Trophoblast cell (in vitro differentiated cells and primary cell): Measurements from ENCODE around the gene FXYD5.
"Not testable (repeated sequence)": the region's sequence is repeated elsewhere in the genome, so short reads cannot be mapped to it uniquely, and the experiment has no call there.

ENCODE experiments used
- DNase-seq, 2 donors: peaks; one replicate each; pipeline ENCODE4 v3.0.0-alpha.2; 2016
- H2AFZ ChIP-seq: 2 replicates; pipeline ENCODE4 v1.6.1; 2013; ENCODE audit warnings: low read length, moderate library complexity, mild to moderate bottlenecking; ENCODE audit not compliant: insufficient read depth, poor library complexity
- H2AK5ac ChIP-seq: 2 replicates; pipeline ENCODE4 v1.6.1; 2013; ENCODE audit warnings: mild to moderate bottlenecking, low read length
- H2BK120ac ChIP-seq: 2 replicates; pipeline ENCODE4 v1.6.1; 2013; ENCODE audit warnings: low read length, mild to moderate bottlenecking, moderate library complexity; ENCODE audit not compliant: insufficient read depth, poor library complexity
- H2BK12ac ChIP-seq: 2 replicates; pipeline ENCODE4 v1.6.1; 2013; ENCODE audit warnings: mild to moderate bottlenecking, low read length, moderate library complexity
- H2BK5ac ChIP-seq: 2 replicates; pipeline ENCODE4 v1.6.1; 2013; ENCODE audit warnings: low read length, low read depth, moderate library complexity, mild to moderate bottlenecking; ENCODE audit not compliant: poor library complexity
- H3K14ac ChIP-seq: 2 replicates; pipeline ENCODE4 v1.6.1; 2013; ENCODE audit warnings: mild to moderate bottlenecking, low read length
- H3K18ac ChIP-seq: 2 replicates; pipeline ENCODE4 v1.6.1; 2013; ENCODE audit warnings: mild to moderate bottlenecking, low read length
- H3K23ac ChIP-seq: 2 replicates; pipeline ENCODE4 v1.6.1; 2013; ENCODE audit warnings: low read length
- H3K27ac ChIP-seq: 2 replicates; pipeline ENCODE4 v1.5.1; 2013; ENCODE audit warnings: low read depth, mild to moderate bottlenecking, inconsistent platforms, low read length, moderate library complexity
- H3K27me3 ChIP-seq: 2 replicates; pipeline ENCODE4 v1.6.1; 2013; ENCODE audit warnings: inconsistent platforms, mild to moderate bottlenecking, low read length, moderate library complexity; ENCODE audit not compliant: insufficient read depth
- H3K36me3 ChIP-seq, 2 experiments: 1 replicate in 1 of 2; 2 replicates in 1 of 2; pipeline ENCODE4 v1.6.1; 2013; ENCODE audit warnings: low read length in 2 of 2, mild to moderate bottlenecking in 2 of 2, moderate library complexity in 1 of 2; ENCODE audit not compliant: insufficient read depth in 2 of 2, control insufficient read depth in 1 of 2
- H3K4ac ChIP-seq: 2 replicates; pipeline ENCODE4 v1.6.1; 2013; ENCODE audit warnings: low read depth, mild to moderate bottlenecking, low read length, moderate library complexity
- H3K4me1 ChIP-seq, 2 experiments: 1 replicate in 1 of 2; 2 replicates in 1 of 2; pipeline ENCODE4 v1.6.1; 2013; ENCODE audit warnings: low read length in 2 of 2, mild to moderate bottlenecking in 2 of 2, moderate library complexity in 1 of 2; ENCODE audit not compliant: insufficient read depth in 2 of 2, control insufficient read depth in 1 of 2
- H3K4me2 ChIP-seq: 2 replicates; pipeline ENCODE4 v1.6.1; 2013; ENCODE audit warnings: inconsistent platforms, mild to moderate bottlenecking, low read length, moderate library complexity
- H3K4me3 ChIP-seq: 2 replicates; pipeline ENCODE4 v1.5.1; 2013; ENCODE audit warnings: mild to moderate bottlenecking, low read depth, low read length, inconsistent platforms
- H3K79me1 ChIP-seq: one replicate; pipeline ENCODE4 v1.6.1; 2013; ENCODE audit warnings: low read length
- H3K79me2 ChIP-seq: 2 replicates; pipeline ENCODE4 v1.6.1; 2013; ENCODE audit warnings: low read length, mild to moderate bottlenecking; ENCODE audit not compliant: control insufficient read depth, insufficient read depth, poor library complexity
- H3K9ac ChIP-seq: 2 replicates; pipeline ENCODE4 v1.6.1; 2013; ENCODE audit warnings: mild to moderate bottlenecking, low read length
- H3K9me3 ChIP-seq: 2 replicates; pipeline ENCODE4 v1.6.1; 2013; ENCODE audit warnings: low read depth, mild to moderate bottlenecking, control low read depth, inconsistent platforms, low read length; ENCODE audit not compliant: insufficient read depth
- H4K12ac ChIP-seq: 2 replicates; pipeline ENCODE4 v1.6.1; 2013; ENCODE audit warnings: low read depth, mild to moderate bottlenecking, low read length, moderate library complexity
- H4K8ac ChIP-seq: 2 replicates; pipeline ENCODE4 v1.6.1; 2013; ENCODE audit warnings: low read depth, mild to moderate bottlenecking, low read length, moderate library complexity
- H4K91ac ChIP-seq: one replicate; pipeline ENCODE4 v1.6.1; 2013; ENCODE audit warnings: low read depth, mild to moderate bottlenecking, low read length, moderate library complexity
- WGBS: extraction: QIAGEN DNeasy Blood & Tissue Kit; methylation state at CpG from one replicate; pipeline ENCODE4 v1.1.7; 2013; ENCODE audit warnings: missing lambda C conversion rate; ENCODE audit not compliant: insufficient read length, insufficient coverage; ENCODE audit errors: extremely low coverage; 5-methylcytosine and 5-hydroxymethylcytosine counted together

Gene FXYD5

GRCh38 chr19:35195830-35196229 lies 41.3 kb downstream of the FXYD5 start:
- H3K4ac ChIP-seq: no peak overlapping the region
- no peak overlapping the region for H3K4me2 ChIP-seq
- no peak overlapping the region for H2BK120ac ChIP-seq
- H3K18ac ChIP-seq: no peak overlapping the region
- no peak overlapping the region for H4K8ac ChIP-seq
- H4K12ac ChIP-seq: no peak overlapping the region
- no peaks in the 10 kb centered on the region for H3K36me3 ChIP-seq
- no peaks in the 10 kb centered on the region for H3K27me3 ChIP-seq
- no peak overlapping the region for H3K27ac ChIP-seq
- no CpG with 5 or more reads among the region's 2 CpGs for WGBS
- no peak overlapping the region for H2AFZ ChIP-seq
- H3K9ac ChIP-seq: no peak overlapping the region
- H3K23ac ChIP-seq: no peak overlapping the region
- no peak overlapping the region for H2BK5ac ChIP-seq
- no peaks in the 10 kb centered on the region for H3K4me1 ChIP-seq
- H2BK12ac ChIP-seq: no peak overlapping the region
- H3K79me2 ChIP-seq: peaks cover 2% of the 10 kb centered on the region
- H3K9me3 ChIP-seq: no peaks in the 10 kb centered on the region
- H3K79me1 ChIP-seq: no peaks in the 10 kb centered on the region
- H3K4me3 ChIP-seq: no peak overlapping the region
- no peak for DNase-seq
- no peak overlapping the region for H4K91ac ChIP-seq
- H2AK5ac ChIP-seq: no peak overlapping the region
- no peak overlapping the region for H3K14ac ChIP-seq

DNA sequence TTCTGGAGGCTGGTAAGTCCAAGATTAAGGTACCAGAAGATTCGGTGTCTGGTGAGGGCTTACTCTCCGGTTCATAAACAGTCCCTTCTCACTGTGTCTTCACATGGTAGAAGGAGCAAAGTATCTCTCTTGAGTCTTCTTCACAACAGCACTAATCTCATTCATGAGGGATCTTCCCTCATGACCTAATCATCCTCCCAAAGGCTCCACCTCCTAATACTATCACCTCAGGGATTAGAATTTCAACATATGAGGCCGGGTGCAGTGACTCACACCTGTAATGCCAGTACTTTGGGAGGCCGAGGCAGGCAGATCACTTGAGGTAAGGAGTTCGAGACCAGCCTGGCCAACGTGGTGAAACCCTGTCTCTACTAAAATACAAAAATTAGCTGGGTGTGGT lies 42.3 kb downstream of the FXYD5 start:
- H2BK5ac ChIP-seq, H2BK12ac ChIP-seq, H3K14ac ChIP-seq, H4K91ac ChIP-seq, H4K12ac ChIP-seq, H3K79me2 ChIP-seq, H3K36me3 ChIP-seq, H3K9ac ChIP-seq, H4K8ac ChIP-seq, H3K9me3 ChIP-seq, H3K4ac ChIP-seq, H3K4me3 ChIP-seq, H3K23ac ChIP-seq, H3K4me1 ChIP-seq, H3K27me3 ChIP-seq, H3K18ac ChIP-seq, H3K4me2 ChIP-seq, H2BK120ac ChIP-seq, H3K79me1 ChIP-seq, H3K27ac ChIP-seq, H2AK5ac ChIP-seq, H2AFZ ChIP-seq: not testable (repeated sequence)
- peak in 1 of 2 donors; percentile 30 for DNase-seq
- no CpG with 5 or more reads among the region's 6 CpGs for WGBS

DNA sequence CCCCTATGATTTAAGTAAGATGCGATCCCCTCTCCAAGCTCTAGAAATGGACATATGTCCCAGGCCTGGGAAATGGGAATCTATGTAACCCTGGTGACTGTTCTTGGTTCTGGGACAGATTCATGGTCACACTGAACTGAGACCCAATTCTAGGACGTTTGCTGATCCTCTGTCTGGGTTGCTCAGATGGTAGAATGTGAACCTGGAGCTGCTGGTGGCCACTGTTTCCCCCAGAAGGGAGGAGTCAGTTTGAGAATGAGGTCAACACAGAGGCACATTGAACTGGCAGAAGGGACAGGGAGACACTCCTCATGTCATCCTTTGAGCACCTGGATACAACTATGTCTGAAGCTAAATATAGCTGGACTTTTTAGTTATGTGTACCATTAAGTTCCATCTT lies 44.9 kb downstream of the FXYD5 start:
- H3K27ac ChIP-seq: no peak overlapping the region
- no peaks in the 10 kb centered on the region for H3K79me1 ChIP-seq
- no peak overlapping the region for H3K23ac ChIP-seq
- H3K4me3 ChIP-seq: no peak overlapping the region
- no peak overlapping the region for H3K18ac ChIP-seq
- no peak overlapping the region for H2AFZ ChIP-seq
- H4K91ac ChIP-seq: no peak overlapping the region
- no peak overlapping the region for H2BK5ac ChIP-seq
- H2BK120ac ChIP-seq: no peak overlapping the region
- H3K4me2 ChIP-seq: no peak overlapping the region
- no peaks in the 10 kb centered on the region for H3K36me3 ChIP-seq
- no peaks in the 10 kb centered on the region for H3K27me3 ChIP-seq
- DNase-seq: no peak
- H4K12ac ChIP-seq: no peak overlapping the region
- H3K4me1 ChIP-seq: no peaks in the 10 kb centered on the region
- WGBS: no CpG with 5 or more reads among the region's 2 CpGs
- H3K79me2 ChIP-seq: peaks cover 2% of the 10 kb centered on the region
- H3K4ac ChIP-seq: no peak overlapping the region
- H3K9me3 ChIP-seq: no peaks in the 10 kb centered on the region
- no peak overlapping the region for H3K14ac ChIP-seq
- no peak overlapping the region for H4K8ac ChIP-seq
- no peak overlapping the region for H3K9ac ChIP-seq
- H2AK5ac ChIP-seq: no peak overlapping the region
- no peak overlapping the region for H2BK12ac ChIP-seq

DNA sequence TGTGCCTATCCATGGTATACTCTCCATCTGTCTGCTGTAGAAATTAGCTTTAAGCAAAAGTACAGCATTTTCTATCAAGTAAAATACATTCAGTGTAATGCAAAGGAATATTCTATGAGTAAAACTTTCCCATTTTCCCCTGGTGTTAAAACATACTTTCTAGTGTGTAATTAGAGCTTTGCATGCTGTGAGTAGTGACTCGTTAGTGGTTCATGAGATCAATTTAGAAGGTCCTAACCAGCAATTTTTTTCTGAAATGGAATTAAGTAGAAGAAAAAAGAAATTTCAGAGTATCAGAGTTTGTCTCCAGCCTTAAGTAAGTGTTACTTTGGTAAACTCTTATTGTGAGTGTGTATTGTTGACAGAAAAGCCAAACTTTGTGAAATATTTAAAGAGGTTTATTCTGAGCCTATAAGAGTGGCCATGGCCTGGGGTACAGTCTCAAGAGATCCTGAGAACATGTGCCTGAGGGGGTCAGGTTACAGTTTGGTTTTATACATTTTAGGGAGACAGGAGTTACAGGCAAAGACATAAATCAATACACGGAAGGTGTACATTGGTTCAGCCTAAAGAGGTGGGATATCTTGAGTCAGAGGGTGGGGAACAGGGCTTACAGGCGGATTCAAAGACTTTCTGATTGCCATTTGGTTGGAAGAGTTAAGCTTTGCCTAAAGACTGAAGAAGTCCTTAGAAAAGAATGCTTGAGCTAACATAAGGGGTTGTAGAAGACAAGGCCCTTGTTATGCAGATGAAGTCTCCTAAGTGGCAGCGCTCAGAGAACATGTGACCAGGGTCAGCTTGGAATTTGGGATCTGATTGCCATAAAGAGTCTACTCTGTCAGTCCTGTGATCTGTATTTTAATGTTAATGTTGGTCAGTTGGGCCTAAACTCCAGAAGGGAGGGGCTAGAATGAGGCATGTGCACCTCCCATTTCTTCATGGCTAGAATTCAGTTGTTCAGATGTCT lies 48.5 kb downstream of the FXYD5 start:
- no peak overlapping the region for H2AFZ ChIP-seq
- H3K79me1 ChIP-seq: no peaks in the 10 kb centered on the region
- no peaks in the 10 kb centered on the region for H3K9me3 ChIP-seq
- no peak overlapping the region for H2BK12ac ChIP-seq
- H3K4me2 ChIP-seq: no peak overlapping the region
- H3K27me3 ChIP-seq: no peaks in the 10 kb centered on the region
- no peak overlapping the region for H3K14ac ChIP-seq
- no peak overlapping the region for H4K12ac ChIP-seq
- no peak overlapping the region for H2BK120ac ChIP-seq
- no peak overlapping the region for H3K23ac ChIP-seq
- H4K91ac ChIP-seq: no peak overlapping the region
- no peaks in the 10 kb centered on the region for H3K36me3 ChIP-seq
- H3K27ac ChIP-seq: no peak overlapping the region
- no peak overlapping the region for H3K18ac ChIP-seq
- H3K4me1 ChIP-seq: no peaks in the 10 kb centered on the region
- no peak overlapping the region for H3K4ac ChIP-seq
- H2BK5ac ChIP-seq: no peak overlapping the region
- H3K9ac ChIP-seq: no peak overlapping the region
- WGBS: no CpG with 5 or more reads among the region's 4 CpGs
- peaks cover 2% of the 10 kb centered on the region for H3K79me2 ChIP-seq
- DNase-seq: no peak
- no peak overlapping the region for H2AK5ac ChIP-seq
- no peak overlapping the region for H3K4me3 ChIP-seq
- no peak overlapping the region for H4K8ac ChIP-seq
